Transverse colon (tissue), 4 donors: ENCODE data around the gene PAPPA.

Source experiments
- CTCF ChIP-seq, 5 experiments: fragments of 200-600 bp in 3 of 5; fragments of 450-650 bp in 2 of 5; sonication (generic) in 3 of 5; IDR thresholded peaks; 1 replicate in 2 of 5; 2 replicates in 3 of 5; pipeline ENCODE4 v1.5.1; 2016 to 2017; ENCODE audit warnings: antibody characterized with exemption in 5 of 5, inconsistent platforms in 3 of 5, mild to moderate bottlenecking in 2 of 5, moderate library complexity in 1 of 5
- POLR2AphosphoS5 ChIP-seq, 3 donors: sonication (generic); formaldehyde crosslinking; IDR thresholded peaks; one replicate each; pipeline ENCODE4 v1.6.1; 2016; ENCODE audit warnings: antibody characterized with exemption in 3 of 3

GRCh38 chr9:116137581-116137980 is 16.0 kb upstream of the PAPPA start:
- no peak for TF ChIP-seq CTCF (IDR thresholded peaks at IDR 0.05)
- no peak for TF ChIP-seq POLR2AphosphoS5 (IDR thresholded peaks at IDR 0.05)
